ENCODE data around the gene IL6ST. TPM values are rescaled to one million over a fixed set of nuclear protein-coding genes. Genes with fewer than 3 reads are reported as not detected.

The IL6ST gene
- total and polyA plus RNA-seq, 2 donors (not counting 1 experiment from before 2014, with no cell fraction given): 768 to 978 TPM

GRCh38 chr5:55966284-55966683 is 28.5 kb downstream of the IL6ST start:
- Histone ChIP-seq H3K27me3 (ENCODE audit: control insufficient read depth, insufficient read depth, low read length) (no peaks in the 10 kb centered on the region), H3K9ac (ENCODE audit: insufficient read depth, low read length) (no peak overlapping the region), H3K9me3 (ENCODE audit: control insufficient read depth, insufficient read depth, low read depth, low read length) (no peaks in the 10 kb centered on the region), H3K79me2 (ENCODE audit: control insufficient read depth, insufficient read depth, low read length) (peaks cover 32% of the 10 kb centered on the region), H3K27ac (ENCODE audit: insufficient read depth, low read length) (no peak overlapping the region), H2AFZ (ENCODE audit: low read length) (no peak overlapping the region), H3K36me3 (ENCODE audit: control insufficient read depth, insufficient read depth, low read length) (peaks cover 6% of the 10 kb centered on the region), H3K4me2 (ENCODE audit: extremely low read depth, insufficient read depth, low read length) (no peak overlapping the region), H3K4me3 (replicated peaks in 1 of 4; ENCODE audit: control extremely low read depth in 1 of 4, insufficient read depth in 1 of 4, low read depth in 3 of 4, low read length in 4 of 4) (no peak overlapping the region), H3K4me1 (ENCODE audit: control insufficient read depth, extremely low read depth, insufficient read depth, low read length) (peaks cover 3% of the 10 kb centered on the region), H4K20me1 (ENCODE audit: control insufficient read depth, extremely low read depth, insufficient read depth, low read length) (no peaks in the 10 kb centered on the region)
- TF ChIP-seq EZH2 (IDR thresholded peaks at IDR 0.05; ENCODE audit: low read length, missing control alignments) (no peak), CTCF (conservative IDR thresholded peaks at IDR 0.05 in 1 of 2, IDR thresholded peaks at IDR 0.05 in 1 of 2; ENCODE audit: low read depth in 1 of 2, low read length in 2 of 2) (no peak)
- no peak for DNase-seq (ENCODE audit: low read depth in 2 of 2)

GRCh38 chr5:55965525-55965924 is 29.2 kb downstream of the IL6ST start:
- Histone ChIP-seq H3K4me3 (replicated peaks in 1 of 4; ENCODE audit: control extremely low read depth in 1 of 4, insufficient read depth in 1 of 4, low read depth in 3 of 4, low read length in 4 of 4) (no peak overlapping the region), H3K79me2 (ENCODE audit: control insufficient read depth, insufficient read depth, low read length) (peaks cover 28% of the 10 kb centered on the region)

GRCh38 chr5:55960779-55961178 is 34.0 kb downstream of the IL6ST start:
- peaks cover 16% of the 10 kb centered on the region for H3K36me3 ChIP-seq (ENCODE audit: control insufficient read depth, insufficient read depth, low read length)
- H3K9me3 ChIP-seq (ENCODE audit: control insufficient read depth, insufficient read depth, low read depth, low read length): no peaks in the 10 kb centered on the region
- H3K27me3 ChIP-seq (ENCODE audit: control insufficient read depth, insufficient read depth, low read length): no peaks in the 10 kb centered on the region
- no peaks in the 10 kb centered on the region for H4K20me1 ChIP-seq (ENCODE audit: control insufficient read depth, extremely low read depth, insufficient read depth, low read length)
- no peak overlapping the region for H3K4me2 ChIP-seq (ENCODE audit: extremely low read depth, insufficient read depth, low read length)
- no peak overlapping the region for H3K4me3 ChIP-seq (replicated peaks in 1 of 4; ENCODE audit: control extremely low read depth in 1 of 4, insufficient read depth in 1 of 4, low read depth in 3 of 4, low read length in 4 of 4)
- DNase-seq (ENCODE audit: low read depth in 2 of 2): no peak
- TF ChIP-seq EZH2 (IDR thresholded peaks at IDR 0.05; ENCODE audit: low read length, missing control alignments) (no peak), CTCF (conservative IDR thresholded peaks at IDR 0.05 in 1 of 2, IDR thresholded peaks at IDR 0.05 in 1 of 2; ENCODE audit: low read depth in 1 of 2, low read length in 2 of 2) (no peak)
- H3K9ac ChIP-seq (ENCODE audit: insufficient read depth, low read length): no peak overlapping the region
- no peak overlapping the region for H2AFZ ChIP-seq (ENCODE audit: low read length)
- no peaks in the 10 kb centered on the region for H3K4me1 ChIP-seq (ENCODE audit: control insufficient read depth, extremely low read depth, insufficient read depth, low read length)
- no peak overlapping the region for H3K27ac ChIP-seq (ENCODE audit: insufficient read depth, low read length)
- H3K79me2 ChIP-seq (ENCODE audit: control insufficient read depth, insufficient read depth, low read length): peaks cover 10% of the 10 kb centered on the region

More at GRCh38 chr5:55965525-55965924, 29.2 kb downstream of the IL6ST start:
- Histone ChIP-seq H4K20me1 (ENCODE audit: control insufficient read depth, extremely low read depth, insufficient read depth, low read length) (no peaks in the 10 kb centered on the region), H3K36me3 (ENCODE audit: control insufficient read depth, insufficient read depth, low read length) (peaks cover 10% of the 10 kb centered on the region), H3K9me3 (ENCODE audit: control insufficient read depth, insufficient read depth, low read depth, low read length) (no peaks in the 10 kb centered on the region), H3K27me3 (ENCODE audit: control insufficient read depth, insufficient read depth, low read length) (no peaks in the 10 kb centered on the region), H2AFZ (ENCODE audit: low read length) (no peak overlapping the region), H3K4me2 (ENCODE audit: extremely low read depth, insufficient read depth, low read length) (no peak overlapping the region), H3K27ac (ENCODE audit: insufficient read depth, low read length) (no peak overlapping the region), H3K4me1 (ENCODE audit: control insufficient read depth, extremely low read depth, insufficient read depth, low read length) (peaks cover 3% of the 10 kb centered on the region), H3K9ac (ENCODE audit: insufficient read depth, low read length) (no peak overlapping the region)
- TF ChIP-seq EZH2 (IDR thresholded peaks at IDR 0.05; ENCODE audit: low read length, missing control alignments): no peak
- no peak for TF ChIP-seq CTCF (conservative IDR thresholded peaks at IDR 0.05 in 1 of 2, IDR thresholded peaks at IDR 0.05 in 1 of 2; ENCODE audit: low read depth in 1 of 2, low read length in 2 of 2)
- no peak for DNase-seq (ENCODE audit: low read depth in 2 of 2)

Measured in fibroblast of lung (primary cell).